ENCODE results near the gene CAPN14.

CAPN14 gene
- long read RNA-seq, partial matches to known transcripts, result 0 of 1 reads
- long read RNA-seq, other reads (novel, unspliced or antisense), result 1 of 1 reads

GRCh38 chr2:31217465-31218200 is at the start of gene CAPN14:
TSS of gene CAPN14 (minus strand) at chr2:31217515. CDS start at chr2:31205447, 12,068 bp downstream.
- TF ChIP-seq GABPA (IDR thresholded peaks at IDR 0.05; ENCODE audit: low read depth) (no peak), REST (IDR thresholded peaks at IDR 0.05; ENCODE audit: insufficient replicate concordance, low read depth) (no peak), POLR2AphosphoS5 (IDR thresholded peaks at IDR 0.05; ENCODE audit: low read depth) (no peak), CTCF (IDR thresholded peaks at IDR 0.05; ENCODE audit: insufficient read depth, low read length) (no peak), SPI1 (IDR thresholded peaks at IDR 0.05; ENCODE audit: borderline replicate concordance, low read depth) (no peak)
- Histone ChIP-seq H3K4me3 (replicated peaks; ENCODE audit: insufficient read depth, low read length) (no peak within 1 kb of the TSS), H3K27me3 (ENCODE audit: insufficient read depth, poor library complexity, severe bottlenecking) (peaks cover 5% of the 10 kb centered on the region), H3K27ac (replicated peaks) (no peak within 1 kb of the TSS)
- DNase-seq (ENCODE audit: low read depth in 1 of 2, low spot score in 1 of 2), result no peak

- no peaks in the 10 kb centered on the region for H3K27me3 ChIP-seq (ENCODE audit: insufficient read depth, poor library complexity, severe bottlenecking)
- H3K27ac ChIP-seq (replicated peaks), result no peak overlapping the region
- no peak for DNase-seq (ENCODE audit: low read depth in 1 of 2, low spot score in 1 of 2)
- TF ChIP-seq REST (IDR thresholded peaks at IDR 0.05; ENCODE audit: insufficient replicate concordance, low read depth), result no peak
- no peak for TF ChIP-seq POLR2AphosphoS5 (IDR thresholded peaks at IDR 0.05; ENCODE audit: low read depth)
- TF ChIP-seq SPI1 (IDR thresholded peaks at IDR 0.05; ENCODE audit: borderline replicate concordance, low read depth), result no peak
- TF ChIP-seq CTCF (IDR thresholded peaks at IDR 0.05; ENCODE audit: insufficient read depth, low read length), result no peak
- no peak for TF ChIP-seq GABPA (IDR thresholded peaks at IDR 0.05; ENCODE audit: low read depth)
- no peak overlapping the region for H3K4me3 ChIP-seq (replicated peaks; ENCODE audit: insufficient read depth, low read length)
These were observed 49.5 kb upstream of the CAPN14 start for GRCh38 chr2:31266804-31267203.

- H3K27ac ChIP-seq (replicated peaks), result no peak overlapping the region
- TF ChIP-seq SPI1 (IDR thresholded peaks at IDR 0.05; ENCODE audit: borderline replicate concordance, low read depth) (no peak), CTCF (IDR thresholded peaks at IDR 0.05; ENCODE audit: insufficient read depth, low read length) (no peak), GABPA (IDR thresholded peaks at IDR 0.05; ENCODE audit: low read depth) (no peak), REST (IDR thresholded peaks at IDR 0.05; ENCODE audit: insufficient replicate concordance, low read depth) (no peak), POLR2AphosphoS5 (IDR thresholded peaks at IDR 0.05; ENCODE audit: low read depth) (no peak)
- H3K27me3 ChIP-seq (ENCODE audit: insufficient read depth, poor library complexity, severe bottlenecking), result no peaks in the 10 kb centered on the region
- no peak overlapping the region for H3K4me3 ChIP-seq (replicated peaks; ENCODE audit: insufficient read depth, low read length)
- DNase-seq (ENCODE audit: low read depth in 1 of 2, low spot score in 1 of 2), result no peak
These were observed 47.9 kb upstream of the CAPN14 start for GRCh38 chr2:31265234-31265633.
